ENCODE results near the gene KCNN3. TPM values are rescaled to one million over a fixed set of nuclear protein-coding genes. Genes with fewer than 3 reads are reported as not detected.

KCNN3 gene
- total RNA-seq, 1 donor from 2014 or later: 0.04 TPM

DNA sequence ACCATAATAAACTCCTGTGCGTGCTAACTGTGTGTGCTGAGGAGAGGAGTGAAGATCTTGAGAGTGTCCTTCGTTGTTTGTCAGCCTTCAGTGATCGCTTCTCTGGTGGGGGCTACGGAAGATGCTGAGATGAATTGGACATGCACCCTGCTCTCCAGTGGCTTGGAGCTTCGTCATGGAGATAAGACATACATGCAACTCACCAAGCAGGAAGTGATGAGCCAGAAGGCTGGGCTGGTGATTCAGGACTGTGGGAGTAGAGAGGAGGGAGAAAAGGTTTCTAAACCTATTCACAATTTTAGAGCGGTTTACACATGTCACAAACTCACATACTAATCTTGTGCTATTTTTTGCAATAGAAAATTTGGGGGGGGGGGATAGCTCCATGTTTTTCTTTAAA, 133.2 kb downstream of the KCNN3 start:
- DNase-seq (ENCODE audit: low read depth): no peak
- TF ChIP-seq, protein P1, sequence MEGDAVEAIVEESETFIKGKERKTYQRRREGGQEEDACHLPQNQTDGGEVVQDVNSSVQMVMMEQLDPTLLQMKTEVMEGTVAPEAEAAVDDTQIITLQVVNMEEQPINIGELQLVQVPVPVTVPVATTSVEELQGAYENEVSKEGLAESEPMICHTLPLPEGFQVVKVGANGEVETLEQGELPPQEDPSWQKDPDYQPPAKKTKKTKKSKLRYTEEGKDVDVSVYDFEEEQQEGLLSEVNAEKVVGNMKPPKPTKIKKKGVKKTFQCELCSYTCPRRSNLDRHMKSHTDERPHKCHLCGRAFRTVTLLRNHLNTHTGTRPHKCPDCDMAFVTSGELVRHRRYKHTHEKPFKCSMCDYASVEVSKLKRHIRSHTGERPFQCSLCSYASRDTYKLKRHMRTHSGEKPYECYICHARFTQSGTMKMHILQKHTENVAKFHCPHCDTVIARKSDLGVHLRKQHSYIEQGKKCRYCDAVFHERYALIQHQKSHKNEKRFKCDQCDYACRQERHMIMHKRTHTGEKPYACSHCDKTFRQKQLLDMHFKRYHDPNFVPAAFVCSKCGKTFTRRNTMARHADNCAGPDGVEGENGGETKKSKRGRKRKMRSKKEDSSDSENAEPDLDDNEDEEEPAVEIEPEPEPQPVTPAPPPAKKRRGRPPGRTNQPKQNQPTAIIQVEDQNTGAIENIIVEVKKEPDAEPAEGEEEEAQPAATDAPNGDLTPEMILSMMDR (IDR thresholded peaks at IDR 0.05; ENCODE audit: insufficient read depth, low read length, poor library complexity, severe bottlenecking): no peak
- Histone ChIP-seq H3K4me3 (ENCODE audit: low read depth, low read length) (no peak overlapping the region), H3K27me3 (ENCODE audit: control insufficient read depth, insufficient read depth, low read length) (peaks cover 2% of the 10 kb centered on the region), H3K36me3 (ENCODE audit: control insufficient read depth, insufficient read depth, low read length) (no peaks in the 10 kb centered on the region)

GRCh38 chr1:154735804-154736168, 134.3 kb downstream of the KCNN3 start:
- Histone ChIP-seq H3K27me3 (ENCODE audit: control insufficient read depth, insufficient read depth, low read length) (no peaks in the 10 kb centered on the region), H3K36me3 (ENCODE audit: control insufficient read depth, insufficient read depth, low read length) (no peaks in the 10 kb centered on the region), H3K4me3 (ENCODE audit: low read depth, low read length) (no peak overlapping the region)
- no peak for DNase-seq (ENCODE audit: low read depth)
- TF ChIP-seq, protein P1 (IDR thresholded peaks at IDR 0.05; ENCODE audit: insufficient read depth, low read length, poor library complexity, severe bottlenecking): no peak

GRCh38 chr1:154735061-154735803, 134.8 kb downstream of the KCNN3 start:
- no peak for DNase-seq (ENCODE audit: low read depth)
- TF ChIP-seq, protein P1 (IDR thresholded peaks at IDR 0.05; ENCODE audit: insufficient read depth, low read length, poor library complexity, severe bottlenecking): no peak

DNA sequence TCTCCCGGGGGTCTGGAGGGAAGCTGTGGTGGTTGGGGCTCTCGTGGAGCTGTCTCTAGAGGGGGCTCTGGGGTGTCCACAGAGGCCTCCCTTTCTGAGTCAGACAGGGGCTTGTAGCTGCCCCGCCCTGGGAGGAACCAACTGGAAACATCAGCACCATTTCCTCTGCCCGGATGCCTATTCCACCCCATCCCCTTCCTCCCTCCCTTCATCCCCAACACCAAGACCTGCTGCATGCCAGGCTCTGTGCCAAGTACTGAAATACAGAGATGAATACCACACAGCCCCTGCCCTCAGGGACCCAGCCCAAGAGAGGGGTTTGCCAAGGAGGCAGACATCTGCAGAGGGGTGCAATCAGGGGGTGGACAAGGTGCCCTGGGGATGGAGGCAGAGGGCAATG, 136.5 kb downstream of the KCNN3 start:
- DNase-seq (ENCODE audit: low read depth): no peak
- Histone ChIP-seq H3K27me3 (ENCODE audit: control insufficient read depth, insufficient read depth, low read length) (no peaks in the 10 kb centered on the region), H3K4me3 (ENCODE audit: low read depth, low read length) (no peak overlapping the region), H3K36me3 (ENCODE audit: control insufficient read depth, insufficient read depth, low read length) (no peaks in the 10 kb centered on the region)
- TF ChIP-seq, protein P1 (IDR thresholded peaks at IDR 0.05; ENCODE audit: insufficient read depth, low read length, poor library complexity, severe bottlenecking): no peak

More at GRCh38 chr1:154735061-154735803, 134.8 kb downstream of the KCNN3 start:
- no peaks in the 10 kb centered on the region for H3K27me3 ChIP-seq (ENCODE audit: control insufficient read depth, insufficient read depth, low read length)
- H3K36me3 ChIP-seq (ENCODE audit: control insufficient read depth, insufficient read depth, low read length): no peaks in the 10 kb centered on the region
- no peak overlapping the region for H3K4me3 ChIP-seq (ENCODE audit: low read depth, low read length)

GRCh38 chr1:154730986-154731489, 139.0 kb downstream of the KCNN3 start:
- Histone ChIP-seq H3K4me3 (ENCODE audit: low read depth, low read length) (no peak overlapping the region), H3K27me3 (ENCODE audit: control insufficient read depth, insufficient read depth, low read length) (no peaks in the 10 kb centered on the region), H3K36me3 (ENCODE audit: control insufficient read depth, insufficient read depth, low read length) (no peaks in the 10 kb centered on the region)
- DNase-seq (ENCODE audit: low read depth): no peak
- TF ChIP-seq, protein P1 (IDR thresholded peaks at IDR 0.05; ENCODE audit: insufficient read depth, low read length, poor library complexity, severe bottlenecking): no peak

DNA sequence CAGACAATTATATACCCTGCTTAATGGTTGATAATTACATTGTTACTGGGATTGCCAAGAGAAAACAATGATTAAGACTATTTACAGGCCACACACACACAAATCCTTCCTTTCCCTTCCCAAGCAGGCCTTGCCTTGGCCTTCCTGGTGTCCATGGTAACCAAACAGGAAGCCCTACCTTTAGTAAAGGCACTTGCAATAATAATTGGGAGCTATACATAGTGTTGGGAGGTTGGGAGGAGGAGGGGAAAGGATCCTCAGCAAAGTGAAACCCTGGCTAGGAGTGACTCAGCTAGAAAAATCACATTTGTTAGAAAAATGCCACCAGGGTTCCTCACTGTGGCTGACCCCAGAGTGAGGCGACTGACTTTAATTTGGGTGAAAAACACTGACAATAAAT, 139.8 kb downstream of the KCNN3 start:
- H3K4me3 ChIP-seq (ENCODE audit: low read depth, low read length): no peak overlapping the region
- peak; percentile 63 for DNase-seq (ENCODE audit: low read depth)
- H3K27me3 ChIP-seq (ENCODE audit: control insufficient read depth, insufficient read depth, low read length): no peaks in the 10 kb centered on the region
- TF ChIP-seq, protein P1 (IDR thresholded peaks at IDR 0.05; ENCODE audit: insufficient read depth, low read length, poor library complexity, severe bottlenecking): no peak
- H3K36me3 ChIP-seq (ENCODE audit: control insufficient read depth, insufficient read depth, low read length): no peaks in the 10 kb centered on the region

Measured in kidney epithelial cell (primary cell).